ENCODE results near the gene ATP6AP1. TPM values are rescaled to one million over a fixed set of nuclear protein-coding genes. Genes with fewer than 3 reads are reported as not detected.
A peak's percentile ranks its signal among the peaks of the same experiment; 100 is the strongest.

ATP6AP1 gene
- total RNA-seq, 1 experiment from 2014 or later: 144 TPM

- DNase-seq (ENCODE audit: low read depth): no peak
Measured at GRCh38 chrX:154426916-154427770, 1.3 kb upstream of the ATP6AP1 start.

- no peak for DNase-seq (ENCODE audit: low read depth)
Measured at GRCh38 chrX:154429711-154430110, 1.2 kb downstream of the ATP6AP1 start.

- DNase-seq (ENCODE audit: low read depth): no peak
Measured at GRCh38 chrX:154430479-154430878, 2.0 kb downstream of the ATP6AP1 start.

- DNase-seq (ENCODE audit: low read depth): no peak
Measured at GRCh38 chrX:154430916-154431315, 2.4 kb downstream of the ATP6AP1 start.

- DNase-seq (ENCODE audit: low read depth): no peak
Measured at GRCh38 chrX:154431341-154431740, 2.9 kb downstream of the ATP6AP1 start.

- no peak for DNase-seq (ENCODE audit: low read depth)
Measured at GRCh38 chrX:154432210-154432609, 3.7 kb downstream of the ATP6AP1 start.

GRCh38 chrX:154433605-154434004, 5.1 kb downstream of the ATP6AP1 start:
- no peak for DNase-seq (ENCODE audit: low read depth)

- DNase-seq (ENCODE audit: low read depth): no peak
Measured at GRCh38 chrX:154434394-154435168, 6.1 kb downstream of the ATP6AP1 start.

- DNase-seq (ENCODE audit: low read depth): no peak
Measured at GRCh38 chrX:154435171-154435733, 6.8 kb downstream of the ATP6AP1 start.

GRCh38 chrX:154436374-154436982, 8.0 kb downstream of the ATP6AP1 start:
- DNase-seq (ENCODE audit: low read depth): no peak

GRCh38 chrX:154436983-154437752, 8.7 kb downstream of the ATP6AP1 start, which contains the start of gene GDI1:
Gene GDI1 (plus strand): TSS chrX:154437154. CDS start chrX:154437255, 101 bp downstream.
- peak; percentile 54 for DNase-seq (ENCODE audit: low read depth)

GRCh38 chrX:154437971-154438893, 9.8 kb downstream of the ATP6AP1 start:
- DNase-seq (ENCODE audit: low read depth): no peak

- no peak for DNase-seq (ENCODE audit: low read depth)
Measured at GRCh38 chrX:154439841-154440240, 11.4 kb downstream of the ATP6AP1 start.

GRCh38 chrX:154440623-154441357, 12.3 kb downstream of the ATP6AP1 start:
- DNase-seq (ENCODE audit: low read depth): no peak

- DNase-seq (ENCODE audit: low read depth): no peak
Measured at GRCh38 chrX:154441564-154441963, 13.1 kb downstream of the ATP6AP1 start.

GRCh38 chrX:154441984-154442707, 13.7 kb downstream of the ATP6AP1 start:
- DNase-seq (ENCODE audit: low read depth): no peak

GRCh38 chrX:154443479-154443910, 15.0 kb downstream of the ATP6AP1 start:
- peak; percentile 67 for DNase-seq (ENCODE audit: low read depth)

- DNase-seq (ENCODE audit: low read depth): peak; percentile 74
Measured at GRCh38 chrX:154443992-154444754, 15.7 kb downstream of the ATP6AP1 start, which contains the start of gene FAM50A. Gene FAM50A (plus strand): TSS chrX:154444141. CDS start chrX:154444236, 95 bp downstream.
